ENCODE results near the gene EXD3. TPM values are rescaled to one million over a fixed set of nuclear protein-coding genes. Genes with fewer than 3 reads are reported as not detected.

EXD3 gene
- total RNA-seq, 4 donors from 2014 or later: 8.3 to 22.3 (median 14.2) TPM

- TF ChIP-seq CTCF (IDR thresholded peaks at IDR 0.05) (no peak), POLR2A (IDR thresholded peaks at IDR 0.05; ENCODE audit: low read depth) (no peak)
- H3K4me1 ChIP-seq: peaks cover 6 to 13% (median 11%) of the 10 kb centered on the region in 4 donors
- no peak overlapping the region for H3K4me3 ChIP-seq
- no peaks in the 10 kb centered on the region for H3K9me3 ChIP-seq
- H3K27me3 ChIP-seq: no peaks in the 10 kb centered on the region
- no peak for DNase-seq (ENCODE audit: extremely low spot score)
- H3K27ac ChIP-seq (replicated peaks in 1 of 4): no peak overlapping the region
- H3K36me3 ChIP-seq: peaks cover 0 to 14% (median 4%) of the 10 kb centered on the region in 4 donors
- 88% methylated on average over 21 of the region's 23 CpGs for WGBS
- intact Hi-C loops (cut with DNase I): loop anchor here (10.0 kb wide), 1 partner anchor 59 kb away; no protein-coding TSS in a partner anchor
These were observed 42.9 kb upstream of the EXD3 start for GRCh38 chr9:137465720-137466388.

GRCh38 chr9:137465000-137465719 lies 42.2 kb upstream of the EXD3 start:
- Histone ChIP-seq H3K27ac (replicated peaks in 1 of 4) (no peak overlapping the region), H3K4me3 (no peak overlapping the region), H3K9me3 (no peaks in the 10 kb centered on the region), H3K27me3 (no peaks in the 10 kb centered on the region), H3K4me1 (peaks cover 6 to 15% (median 14%) of the 10 kb centered on the region in 4 donors), H3K36me3 (peaks cover 0 to 14% (median 4%) of the 10 kb centered on the region in 4 donors)
- 89% methylated on average over 20 of the region's 23 CpGs for WGBS
- TF ChIP-seq EP300 (IDR thresholded peaks at IDR 0.05): no peak
- no peak for TF ChIP-seq POLR2AphosphoS5 (IDR thresholded peaks at IDR 0.05)
- no peak for TF ChIP-seq CTCF (IDR thresholded peaks at IDR 0.05)
- no peak for TF ChIP-seq POLR2A (IDR thresholded peaks at IDR 0.05; ENCODE audit: low read depth)
- DNase-seq (ENCODE audit: extremely low spot score): no peak
- intact Hi-C loops (cut with DNase I): loop anchor here (10.0 kb wide), 1 partner anchor 60 kb away; no protein-coding TSS in a partner anchor

- no peak for DNase-seq (ENCODE audit: extremely low spot score)
- peaks cover 0 to 14% (median 4%) of the 10 kb centered on the region in 4 donors for H3K36me3 ChIP-seq
- 92% methylated on average over 23 of the region's 28 CpGs for WGBS
- H3K27ac ChIP-seq (replicated peaks in 1 of 4): no peak overlapping the region
- H3K27me3 ChIP-seq: no peaks in the 10 kb centered on the region
- no peak overlapping the region for H3K4me3 ChIP-seq
- intact Hi-C loops (cut with DNase I): loop anchor here (10.0 kb wide), 1 partner anchor 60 kb away; no protein-coding TSS in a partner anchor
- H3K4me1 ChIP-seq: peaks cover 12 to 23% (median 21%) of the 10 kb centered on the region in 4 donors
- no peaks in the 10 kb centered on the region for H3K9me3 ChIP-seq
- no peak for TF ChIP-seq POLR2A (IDR thresholded peaks at IDR 0.05; ENCODE audit: low read depth)
These were observed 41.5 kb upstream of the EXD3 start for GRCh38 chr9:137464291-137464999.

GRCh38 chr9:137463931-137464290 lies 40.9 kb upstream of the EXD3 start:
- H3K4me3 ChIP-seq: no peak overlapping the region
- 95% methylated on average over 7 of the region's 18 CpGs for whole genome bisulfite sequencing
- H3K4me1 ChIP-seq: peaks cover 13 to 25% (median 22%) of the 10 kb centered on the region in 4 donors
- H3K36me3 ChIP-seq: peaks cover 0 to 14% (median 4%) of the 10 kb centered on the region in 4 donors
- no peak overlapping the region for H3K27ac ChIP-seq (replicated peaks in 1 of 4)
- H3K27me3 ChIP-seq: no peaks in the 10 kb centered on the region
- intact Hi-C loops (cut with DNase I): loop anchor here (10.0 kb wide), 1 partner anchor 61 kb away; no protein-coding TSS in a partner anchor
- TF ChIP-seq CTCF (IDR thresholded peaks at IDR 0.05) (no peak), POLR2A (IDR thresholded peaks at IDR 0.05; ENCODE audit: low read depth) (no peak), POLR2AphosphoS5 (IDR thresholded peaks at IDR 0.05) (no peak), EP300 (IDR thresholded peaks at IDR 0.05) (no peak)
- no peak for DNase-seq (ENCODE audit: extremely low spot score)
- no peaks in the 10 kb centered on the region for H3K9me3 ChIP-seq

All from esophagus muscularis mucosa (tissue), 4 donors.